Measurements from ENCODE around the gene SYT1. TPM values are rescaled to one million over a fixed set of nuclear protein-coding genes. Genes with fewer than 3 reads are reported as not detected.
A peak's percentile ranks its signal among the peaks of the same experiment; 100 is the strongest.
"Not testable (repeated sequence)": the region's sequence is repeated elsewhere in the genome, so short reads cannot be mapped to it uniquely, and the experiment has no call there.

SYT1 gene
- total RNA-seq, 1 experiment from 2014 or later = 15.8 TPM

DNA sequence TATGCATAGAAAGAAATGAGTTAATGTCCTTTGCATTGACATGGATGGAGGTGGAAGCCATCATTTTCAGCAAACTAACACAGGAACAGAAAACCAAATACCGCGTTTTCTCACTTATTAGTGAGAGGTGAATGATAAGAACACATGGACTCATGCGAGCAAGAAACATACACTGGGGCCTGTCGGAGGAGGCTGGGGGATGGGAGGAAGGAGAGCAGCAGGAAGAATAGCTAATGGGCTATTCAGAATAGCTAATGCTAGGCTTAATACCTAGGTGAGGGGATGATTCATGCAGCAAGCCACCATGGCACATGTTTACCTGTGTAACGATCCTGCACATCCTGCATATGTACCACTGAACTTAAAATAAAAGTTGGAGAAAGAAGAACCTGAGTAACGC is 29.1 kb upstream of the SYT1 start:
- no peak overlapping the region for H2BK12ac ChIP-seq (ENCODE audit: insufficient read length, low read depth, low read length)
- H3K27me3 ChIP-seq (ENCODE audit: insufficient read depth, low read length) = no peaks in the 10 kb centered on the region
- H2BK20ac ChIP-seq (ENCODE audit: low read depth, low read length, poor library complexity, severe bottlenecking) = no peak overlapping the region
- no peaks in the 10 kb centered on the region for H3K9me3 ChIP-seq (ENCODE audit: control insufficient read depth, low read depth, low read length)
- H3K27ac Mint-ChIP-seq = no peak overlapping the region
- H4K20me1 ChIP-seq (ENCODE audit: control insufficient read depth, insufficient read depth, insufficient read length) = no peaks in the 10 kb centered on the region
- no peak for DNase-seq
- no peak overlapping the region for H3K18ac ChIP-seq (ENCODE audit: insufficient read length, low read depth, low read length)
- no peaks in the 10 kb centered on the region for H3K79me1 ChIP-seq (ENCODE audit: insufficient read depth, low read depth, low read length, poor library complexity, severe bottlenecking)
- H4K5ac ChIP-seq (ENCODE audit: insufficient read length, low read depth, low read length) = no peak overlapping the region
- no peak overlapping the region for H3K14ac ChIP-seq (ENCODE audit: insufficient read depth, low read length)
- H3K27ac ChIP-seq (ENCODE audit: insufficient read length, low read depth, low read length) = no peak overlapping the region
- no peaks in the 10 kb centered on the region for H3K79me2 ChIP-seq (ENCODE audit: insufficient read depth, low read length)
- no peak overlapping the region for H3T11ph ChIP-seq (ENCODE audit: low read length)
- no peak overlapping the region for H3K56ac ChIP-seq (ENCODE audit: insufficient read length, low read depth, low read length)
- no peak overlapping the region for H2BK15ac ChIP-seq (ENCODE audit: low read depth, low read length)
- no peak overlapping the region for H3K4ac ChIP-seq (ENCODE audit: low read depth, low read length)
- H3K4me3 Mint-ChIP-seq = no peak overlapping the region
- no CpG with 5 or more reads among the region's 6 CpGs for WGBS (ENCODE audit: extremely low coverage, insufficient read length, low lambda C conversion rate)
- no peak overlapping the region for H3K4me2 ChIP-seq (ENCODE audit: insufficient read depth, insufficient read length, low read length)
- no peak overlapping the region for H3K9ac ChIP-seq (ENCODE audit: extremely low read depth, insufficient read length, low read length)
- H3K4me1 ChIP-seq (ENCODE audit: insufficient read depth, low read length) = peaks cover 3% of the 10 kb centered on the region; the same call in 1 of the 2 replicates
- no peak overlapping the region for H3K23ac ChIP-seq (ENCODE audit: insufficient read length, low read depth, low read length)
- no peaks in the 10 kb centered on the region for H3K27me3 Mint-ChIP-seq (ENCODE audit: low read depth)
- H3K4me1 Mint-ChIP-seq = peaks cover 12 to 14% of the 10 kb centered on the region in 2 experiments
- H2AFZ ChIP-seq (ENCODE audit: low read length) = no peak overlapping the region
- H3K23me2 ChIP-seq (ENCODE audit: insufficient read length, low read depth, low read length, poor library complexity, severe bottlenecking) = no peaks in the 10 kb centered on the region
- no peak overlapping the region for H4K8ac ChIP-seq (replicated peaks; ENCODE audit: insufficient read length, low read depth, low read length)
- H2AK5ac ChIP-seq (ENCODE audit: insufficient read length, low read length) = no peak overlapping the region
- H2BK120ac ChIP-seq (ENCODE audit: low read depth, low read length, poor library complexity, severe bottlenecking) = no peak overlapping the region
- TF ChIP-seq, protein P1, sequence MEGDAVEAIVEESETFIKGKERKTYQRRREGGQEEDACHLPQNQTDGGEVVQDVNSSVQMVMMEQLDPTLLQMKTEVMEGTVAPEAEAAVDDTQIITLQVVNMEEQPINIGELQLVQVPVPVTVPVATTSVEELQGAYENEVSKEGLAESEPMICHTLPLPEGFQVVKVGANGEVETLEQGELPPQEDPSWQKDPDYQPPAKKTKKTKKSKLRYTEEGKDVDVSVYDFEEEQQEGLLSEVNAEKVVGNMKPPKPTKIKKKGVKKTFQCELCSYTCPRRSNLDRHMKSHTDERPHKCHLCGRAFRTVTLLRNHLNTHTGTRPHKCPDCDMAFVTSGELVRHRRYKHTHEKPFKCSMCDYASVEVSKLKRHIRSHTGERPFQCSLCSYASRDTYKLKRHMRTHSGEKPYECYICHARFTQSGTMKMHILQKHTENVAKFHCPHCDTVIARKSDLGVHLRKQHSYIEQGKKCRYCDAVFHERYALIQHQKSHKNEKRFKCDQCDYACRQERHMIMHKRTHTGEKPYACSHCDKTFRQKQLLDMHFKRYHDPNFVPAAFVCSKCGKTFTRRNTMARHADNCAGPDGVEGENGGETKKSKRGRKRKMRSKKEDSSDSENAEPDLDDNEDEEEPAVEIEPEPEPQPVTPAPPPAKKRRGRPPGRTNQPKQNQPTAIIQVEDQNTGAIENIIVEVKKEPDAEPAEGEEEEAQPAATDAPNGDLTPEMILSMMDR (conservative IDR thresholded peaks at IDR 0.05) = no peak
- H4K91ac ChIP-seq (ENCODE audit: insufficient read length, low read depth, low read length) = no peak overlapping the region
- H3K36me3 Mint-ChIP-seq (ENCODE audit: insufficient read depth in 1 of 3, low read depth in 3 of 3) = no peaks in the 10 kb centered on the region
- no peaks in the 10 kb centered on the region for H3K9me3 Mint-ChIP-seq
- no peak overlapping the region for H2BK5ac ChIP-seq (ENCODE audit: insufficient read length, low read length)

DNA sequence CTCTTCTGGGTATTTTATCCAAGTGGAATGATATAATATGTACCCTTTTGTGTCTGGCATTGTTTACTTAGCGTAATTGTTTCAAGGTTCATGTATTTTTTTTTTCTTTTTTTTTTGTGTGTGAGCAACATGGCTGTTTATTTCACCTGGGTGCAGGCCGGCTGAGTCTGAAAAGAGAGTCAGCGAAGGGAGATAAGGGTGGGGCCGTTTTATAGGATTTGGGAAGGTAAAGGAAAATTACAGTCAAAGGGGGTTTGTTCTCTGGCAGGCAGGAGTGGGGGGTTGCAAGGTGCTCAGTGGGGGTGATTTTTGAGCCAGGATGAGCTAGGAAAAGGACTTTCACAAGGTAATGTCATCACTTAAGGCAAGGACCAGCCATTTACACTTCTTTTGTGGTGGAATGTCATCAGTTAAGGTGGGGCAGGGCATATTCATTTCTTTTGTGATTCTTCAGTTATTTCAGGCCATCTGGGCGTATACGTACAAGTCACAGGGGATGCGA is 24.0 kb upstream of the SYT1 start:
- H4K20me1 ChIP-seq (ENCODE audit: control insufficient read depth, insufficient read depth, insufficient read length); H3K27me3 ChIP-seq (ENCODE audit: insufficient read depth, low read length); H3K23ac ChIP-seq (ENCODE audit: insufficient read length, low read depth, low read length); H3K9me3 Mint-ChIP-seq; H2AFZ ChIP-seq (ENCODE audit: low read length); H3K4me3 Mint-ChIP-seq; H3K9me3 ChIP-seq (ENCODE audit: control insufficient read depth, low read depth, low read length); H3K4me2 ChIP-seq (ENCODE audit: insufficient read depth, insufficient read length, low read length); H2BK5ac ChIP-seq (ENCODE audit: insufficient read length, low read length); H2BK20ac ChIP-seq (ENCODE audit: low read depth, low read length, poor library complexity, severe bottlenecking); H2AK5ac ChIP-seq (ENCODE audit: insufficient read length, low read length); H3K9ac ChIP-seq (ENCODE audit: extremely low read depth, insufficient read length, low read length); H4K8ac ChIP-seq (replicated peaks; ENCODE audit: insufficient read length, low read depth, low read length); H4K5ac ChIP-seq (ENCODE audit: insufficient read length, low read depth, low read length); H3K79me1 ChIP-seq (ENCODE audit: insufficient read depth, low read depth, low read length, poor library complexity, severe bottlenecking); H3K36me3 Mint-ChIP-seq (ENCODE audit: insufficient read depth in 1 of 3, low read depth in 3 of 3); H3K79me2 ChIP-seq (ENCODE audit: insufficient read depth, low read length); H2BK120ac ChIP-seq (ENCODE audit: low read depth, low read length, poor library complexity, severe bottlenecking); H3K18ac ChIP-seq (ENCODE audit: insufficient read length, low read depth, low read length); H2BK15ac ChIP-seq (ENCODE audit: low read depth, low read length); H3K4ac ChIP-seq (ENCODE audit: low read depth, low read length); H3K27me3 Mint-ChIP-seq (ENCODE audit: low read depth); H3K4me1 ChIP-seq (ENCODE audit: insufficient read depth, low read length); H4K91ac ChIP-seq (ENCODE audit: insufficient read length, low read depth, low read length); H3K14ac ChIP-seq (ENCODE audit: insufficient read depth, low read length); H3K56ac ChIP-seq (ENCODE audit: insufficient read length, low read depth, low read length); H3T11ph ChIP-seq (ENCODE audit: low read length); H3K23me2 ChIP-seq (ENCODE audit: insufficient read length, low read depth, low read length, poor library complexity, severe bottlenecking); H2BK12ac ChIP-seq (ENCODE audit: insufficient read length, low read depth, low read length): not testable (repeated sequence)
- no CpG with 5 or more reads among the region's 7 CpGs for WGBS (ENCODE audit: extremely low coverage, insufficient read length, low lambda C conversion rate)
- peak overlapping the region; percentile 87 for H3K27ac ChIP-seq (ENCODE audit: insufficient read length, low read depth, low read length)
- peak; percentile 46 for DNase-seq
- Mint-ChIP-seq H3K27ac (peak overlapping the region in 2 of 3 experiments; percentile 55 to 95; a peak in 6 of 7 replicates), H3K4me1 (peaks cover 18 to 23% of the 10 kb centered on the region in 2 experiments)

Measured in H9 (cell line).